SK-N-SH treated with all-trans-retinoic acid at 6 μM for 48 hours (cell line): ENCODE results near the gene TMTC2.

ENCODE experiments used
- ATAC-seq: fragments of 200-7000 bp; cut with Tn5 transposase; 3 replicates; pipeline ENCODE4 v1.9.1; 2020; ENCODE audit warnings: mild to moderate bottlenecking, moderate library complexity
- BACH2 ChIP-seq: fragments of 250-450 bp; sonication (Bioruptor Pico); IDR thresholded peaks from 2 replicates; pipeline ENCODE4 v1.9.0; 2021; ENCODE audit warnings: mild to moderate bottlenecking, borderline replicate concordance
- CREB5 ChIP-seq: fragments of 250-450 bp; sonication (Bioruptor Pico); IDR thresholded peaks from 2 replicates; pipeline ENCODE4 v1.5.1; 2020; ENCODE audit warnings: low read depth, mild to moderate bottlenecking, moderate library complexity
- CSDC2 ChIP-seq: fragments of 250-450 bp; sonication (Bioruptor Pico); IDR thresholded peaks from 2 replicates; pipeline ENCODE4 v1.5.0; 2020; ENCODE audit warnings: mild to moderate bottlenecking, moderate library complexity
- ESRRG ChIP-seq: fragments of 250-450 bp; sonication (Bioruptor Pico); IDR thresholded peaks from 2 replicates; pipeline ENCODE4 v1.6.1; 2021; ENCODE audit warnings: mild to moderate bottlenecking
- GLIS3 ChIP-seq: fragments of 250-450 bp; sonication (Bioruptor Pico); IDR thresholded peaks from 2 replicates; pipeline ENCODE4 v1.5.0; 2020; ENCODE audit warnings: mild to moderate bottlenecking, moderate library complexity
- ISL1 ChIP-seq: fragments of 250-450 bp; sonication (Bioruptor Pico); IDR thresholded peaks from 2 replicates; pipeline ENCODE4 v2.1.2; 2022; ENCODE audit warnings: mild to moderate bottlenecking, moderate library complexity
- OSR1 ChIP-seq: fragments of 250-450 bp; sonication (Bioruptor Pico); IDR thresholded peaks from 2 replicates; pipeline ENCODE4 v1.8.0; 2022; ENCODE audit warnings: moderate library complexity, mild to moderate bottlenecking, inconsistent platforms
- PATZ1 ChIP-seq: fragments of 250-450 bp; sonication (Bioruptor Pico); IDR thresholded peaks from 2 replicates; pipeline ENCODE4 v1.8.0; 2020; ENCODE audit warnings: mild to moderate bottlenecking, moderate library complexity, borderline replicate concordance
- POU6F1 ChIP-seq: fragments of 250-450 bp; sonication (Bioruptor Pico); IDR thresholded peaks from 2 replicates; pipeline ENCODE4 v1.8.0; 2021; ENCODE audit warnings: low read depth, mild to moderate bottlenecking, moderate library complexity, borderline replicate concordance
- PPARA ChIP-seq: fragments of 250-450 bp; sonication (Bioruptor Pico); IDR thresholded peaks from 2 replicates; pipeline ENCODE4 v1.5.0; 2020; ENCODE audit warnings: mild to moderate bottlenecking, borderline replicate concordance
- RARB ChIP-seq: fragments of 250-450 bp; sonication (Bioruptor Pico); IDR thresholded peaks from 2 replicates; pipeline ENCODE4 v1.8.0; 2021; ENCODE audit warnings: mild to moderate bottlenecking, moderate library complexity
- SNAI2 ChIP-seq: fragments of 250-450 bp; sonication (Bioruptor Pico); IDR thresholded peaks from 2 replicates; pipeline ENCODE4 v1.5.0; 2020; ENCODE audit warnings: mild to moderate bottlenecking, moderate library complexity
- TCF4 ChIP-seq: fragments of 250-450 bp; sonication (Bioruptor Pico); IDR thresholded peaks from 2 replicates; pipeline ENCODE4 v1.8.0; 2021; ENCODE audit warnings: mild to moderate bottlenecking, moderate library complexity, borderline replicate concordance
- ZC3H10 ChIP-seq: fragments of 250-450 bp; sonication (Bioruptor Pico); IDR thresholded peaks from 2 replicates; pipeline ENCODE4 v1.5.1; 2021; ENCODE audit warnings: mild to moderate bottlenecking, moderate library complexity
- ZFP3 ChIP-seq: fragments of 250-450 bp; sonication (Bioruptor Pico); IDR thresholded peaks from 2 replicates; pipeline ENCODE4 v1.5.0; 2020; ENCODE audit warnings: mild to moderate bottlenecking, moderate library complexity
- ZFP30 ChIP-seq: fragments of 450-650 bp; formaldehyde crosslinking; IDR thresholded peaks from 2 replicates; pipeline ENCODE4 v1.5.0; 2022; ENCODE audit warnings: mild to moderate bottlenecking, moderate library complexity
- ZNF565 ChIP-seq: fragments of 450-650 bp; formaldehyde crosslinking; conservative IDR thresholded peaks from 2 replicates; pipeline ENCODE4 v1.5.0; 2020; ENCODE audit warnings: low read depth, mild to moderate bottlenecking, moderate library complexity
- ZNF8 ChIP-seq: fragments of 450-650 bp; formaldehyde crosslinking; IDR thresholded peaks from 2 replicates; pipeline ENCODE4 v1.5.0; 2020; ENCODE audit warnings: mild to moderate bottlenecking, moderate library complexity
- TF ChIP-seq, protein P1 (sequence below): fragments of 250-450 bp; sonication (Bioruptor Pico); IDR thresholded peaks from 2 replicates; pipeline ENCODE4 v1.5.0; 2020; ENCODE audit warnings: mild to moderate bottlenecking, moderate library complexity
- TF ChIP-seq, protein P2 (sequence below): fragments of 250-450 bp; sonication (Bioruptor Pico); IDR thresholded peaks from 2 replicates; pipeline ENCODE4 v1.5.1; 2021; ENCODE audit warnings: mild to moderate bottlenecking, moderate library complexity

TMTC2 gene

GRCh38 chr12:82650627-82651337, 35.9 kb upstream of the TMTC2 start:
- no peak for TF ChIP-seq ZNF565
- TF ChIP-seq ESRRG (CRISPR knock-in tag), result no peak
- no peak for TF ChIP-seq GLIS3
- TF ChIP-seq SNAI2 (CRISPR knock-in tag), result no peak
- TF ChIP-seq CREB5 (CRISPR knock-in tag), result no peak
- ATAC-seq, result no peak

DNA sequence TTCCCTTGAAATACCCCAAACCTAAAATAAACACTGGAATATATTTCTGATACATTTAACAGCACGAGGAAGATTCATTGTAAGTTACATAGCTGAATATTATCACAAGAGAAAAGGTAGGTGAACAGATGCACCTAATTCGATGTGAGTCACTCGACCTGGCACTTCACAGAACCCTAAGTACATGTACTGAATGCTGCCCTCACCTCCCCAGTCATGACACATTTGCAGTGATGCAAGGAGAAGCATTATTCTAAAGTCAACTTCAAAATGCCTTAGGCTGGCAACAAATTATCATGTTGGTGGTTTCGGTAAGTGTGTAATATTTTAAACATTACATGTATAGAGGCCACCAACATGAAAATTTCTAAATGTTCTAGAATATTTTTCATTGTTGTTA, 35.2 kb upstream of the TMTC2 start:
- ATAC-seq, result no peak

More for the DNA sequence above, 35.2 kb upstream of the TMTC2 start:
- no peak for TF ChIP-seq CSDC2
- no peak for TF ChIP-seq PPARA
- no peak for TF ChIP-seq SNAI2 (CRISPR knock-in tag)
- no peak for TF ChIP-seq RARB
- no peak for TF ChIP-seq ISL1 (CRISPR knock-in tag)
- TF ChIP-seq ZFP3, result no peak
- TF ChIP-seq BACH2, result no peak
- TF ChIP-seq GLIS3, result no peak
- TF ChIP-seq, protein P1, sequence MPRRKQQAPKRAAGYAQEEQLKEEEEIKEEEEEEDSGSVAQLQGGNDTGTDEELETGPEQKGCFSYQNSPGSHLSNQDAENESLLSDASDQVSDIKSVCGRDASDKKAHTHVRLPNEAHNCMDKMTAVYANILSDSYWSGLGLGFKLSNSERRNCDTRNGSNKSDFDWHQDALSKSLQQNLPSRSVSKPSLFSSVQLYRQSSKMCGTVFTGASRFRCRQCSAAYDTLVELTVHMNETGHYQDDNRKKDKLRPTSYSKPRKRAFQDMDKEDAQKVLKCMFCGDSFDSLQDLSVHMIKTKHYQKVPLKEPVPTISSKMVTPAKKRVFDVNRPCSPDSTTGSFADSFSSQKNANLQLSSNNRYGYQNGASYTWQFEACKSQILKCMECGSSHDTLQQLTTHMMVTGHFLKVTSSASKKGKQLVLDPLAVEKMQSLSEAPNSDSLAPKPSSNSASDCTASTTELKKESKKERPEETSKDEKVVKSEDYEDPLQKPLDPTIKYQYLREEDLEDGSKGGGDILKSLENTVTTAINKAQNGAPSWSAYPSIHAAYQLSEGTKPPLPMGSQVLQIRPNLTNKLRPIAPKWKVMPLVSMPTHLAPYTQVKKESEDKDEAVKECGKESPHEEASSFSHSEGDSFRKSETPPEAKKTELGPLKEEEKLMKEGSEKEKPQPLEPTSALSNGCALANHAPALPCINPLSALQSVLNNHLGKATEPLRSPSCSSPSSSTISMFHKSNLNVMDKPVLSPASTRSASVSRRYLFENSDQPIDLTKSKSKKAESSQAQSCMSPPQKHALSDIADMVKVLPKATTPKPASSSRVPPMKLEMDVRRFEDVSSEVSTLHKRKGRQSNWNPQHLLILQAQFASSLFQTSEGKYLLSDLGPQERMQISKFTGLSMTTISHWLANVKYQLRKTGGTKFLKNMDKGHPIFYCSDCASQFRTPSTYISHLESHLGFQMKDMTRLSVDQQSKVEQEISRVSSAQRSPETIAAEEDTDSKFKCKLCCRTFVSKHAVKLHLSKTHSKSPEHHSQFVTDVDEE (CRISPR knock-in tag), result no peak
- no peak for TF ChIP-seq ZC3H10 (CRISPR knock-in tag)
- TF ChIP-seq TCF4 (CRISPR knock-in tag), result no peak
- TF ChIP-seq POU6F1 (CRISPR knock-in tag), result no peak
- no peak for TF ChIP-seq ZFP30 (CRISPR knock-in tag)
- no peak for TF ChIP-seq ZNF8 (CRISPR knock-in tag)
- no peak for TF ChIP-seq OSR1
- no peak for TF ChIP-seq ZNF565
- no peak for TF ChIP-seq PATZ1 (CRISPR knock-in tag)
- TF ChIP-seq, protein P2, sequence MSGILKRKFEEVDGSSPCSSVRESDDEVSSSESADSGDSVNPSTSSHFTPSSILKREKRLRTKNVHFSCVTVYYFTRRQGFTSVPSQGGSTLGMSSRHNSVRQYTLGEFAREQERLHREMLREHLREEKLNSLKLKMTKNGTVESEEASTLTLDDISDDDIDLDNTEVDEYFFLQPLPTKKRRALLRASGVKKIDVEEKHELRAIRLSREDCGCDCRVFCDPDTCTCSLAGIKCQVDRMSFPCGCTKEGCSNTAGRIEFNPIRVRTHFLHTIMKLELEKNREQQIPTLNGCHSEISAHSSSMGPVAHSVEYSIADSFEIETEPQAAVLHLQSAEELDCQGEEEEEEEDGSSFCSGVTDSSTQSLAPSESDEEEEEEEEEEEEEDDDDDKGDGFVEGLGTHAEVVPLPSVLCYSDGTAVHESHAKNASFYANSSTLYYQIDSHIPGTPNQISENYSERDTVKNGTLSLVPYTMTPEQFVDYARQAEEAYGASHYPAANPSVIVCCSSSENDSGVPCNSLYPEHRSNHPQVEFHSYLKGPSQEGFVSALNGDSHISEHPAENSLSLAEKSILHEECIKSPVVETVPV (CRISPR knock-in tag), result no peak
- TF ChIP-seq CREB5 (CRISPR knock-in tag), result no peak
